ENCODE results near the gene AQP5.
A peak's percentile ranks its signal among the peaks of the same experiment; 100 is the strongest.

Gene AQP5

GRCh38 chr12:49936925-49937324, 24.7 kb upstream of the AQP5 start:
- Histone ChIP-seq H3K4me1 (peaks cover 12% of the 10 kb centered on the region), H3K79me2 (no peaks in the 10 kb centered on the region), H3K27ac (no peak overlapping the region), H2AFZ (no peak overlapping the region), H3K4me2 (ENCODE audit: low read length) (no peak overlapping the region), H3K36me3 (ENCODE audit: control insufficient read depth, insufficient read depth, low read length) (no peaks in the 10 kb centered on the region), H3K4me3 (ENCODE audit: low read depth, low read length) (no peak overlapping the region), H3K9me3 (ENCODE audit: control insufficient read depth, low read length) (no peaks in the 10 kb centered on the region), H3K9ac (no peak overlapping the region), H3K27me3 (ENCODE audit: control insufficient read depth, insufficient read depth, low read length) (no peaks in the 10 kb centered on the region)
- TF ChIP-seq CTCF (IDR thresholded peaks at IDR 0.05) = no peak

DNA sequence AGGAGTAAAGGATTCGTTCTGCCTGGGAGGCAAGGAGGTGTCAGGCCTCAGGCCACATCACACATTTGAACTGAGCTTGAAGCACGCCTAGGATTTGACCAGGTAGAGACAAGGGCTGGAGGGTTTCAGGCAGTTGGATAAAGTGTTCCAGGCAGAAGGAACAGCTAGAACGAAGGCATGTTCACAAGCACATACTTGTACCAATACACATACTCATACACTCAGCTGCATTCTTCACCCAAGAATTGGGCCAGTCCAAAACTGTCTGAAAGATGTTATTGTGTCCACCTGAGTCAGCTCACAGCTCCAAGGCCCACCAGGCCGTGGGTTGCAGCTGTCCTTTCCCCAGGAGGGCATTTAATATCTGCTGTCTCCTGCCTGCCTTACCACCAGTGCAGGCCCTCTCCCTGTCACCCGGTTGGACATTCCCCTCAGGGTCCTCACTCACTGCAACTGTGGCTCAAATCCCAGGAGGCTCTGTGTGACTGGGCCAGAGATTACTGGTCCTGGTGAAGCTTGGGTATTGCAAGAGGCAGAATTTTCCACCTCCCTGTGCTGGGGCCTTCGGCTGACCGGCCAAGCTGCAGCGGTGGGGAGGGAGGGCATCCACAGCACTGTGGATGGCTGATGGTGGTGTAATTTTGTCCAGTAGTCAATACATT, 23.9 kb upstream of the AQP5 start:
- H3K36me3 ChIP-seq (ENCODE audit: control insufficient read depth, insufficient read depth, low read length) = no peaks in the 10 kb centered on the region
- peak overlapping the region; percentile 8 for H2AFZ ChIP-seq
- no peaks in the 10 kb centered on the region for H3K9me3 ChIP-seq (ENCODE audit: control insufficient read depth, low read length)
- no peak for TF ChIP-seq CTCF (IDR thresholded peaks at IDR 0.05)
- no peak overlapping the region for H3K27ac ChIP-seq
- no peak overlapping the region for H3K4me3 ChIP-seq (ENCODE audit: low read depth, low read length)
- no peak overlapping the region for H3K4me2 ChIP-seq (ENCODE audit: low read length)
- no peaks in the 10 kb centered on the region for H3K79me2 ChIP-seq
- peaks cover 16% of the 10 kb centered on the region for H3K4me1 ChIP-seq
- H3K27me3 ChIP-seq (ENCODE audit: control insufficient read depth, insufficient read depth, low read length) = no peaks in the 10 kb centered on the region
- H3K9ac ChIP-seq = no peak overlapping the region

GRCh38 chr12:49939307-49939706, 22.4 kb upstream of the AQP5 start:
- no peak overlapping the region for H2AFZ ChIP-seq
- H3K36me3 ChIP-seq (ENCODE audit: control insufficient read depth, insufficient read depth, low read length) = no peaks in the 10 kb centered on the region
- peaks cover 23% of the 10 kb centered on the region for H3K4me1 ChIP-seq
- H3K79me2 ChIP-seq = no peaks in the 10 kb centered on the region
- no peak for TF ChIP-seq CTCF (IDR thresholded peaks at IDR 0.05)
- H3K9me3 ChIP-seq (ENCODE audit: control insufficient read depth, low read length) = no peaks in the 10 kb centered on the region
- no peak overlapping the region for H3K9ac ChIP-seq
- no peak overlapping the region for H3K4me2 ChIP-seq (ENCODE audit: low read length)
- no peak overlapping the region for H3K27ac ChIP-seq
- H3K4me3 ChIP-seq (ENCODE audit: low read depth, low read length) = no peak overlapping the region
- H3K27me3 ChIP-seq (ENCODE audit: control insufficient read depth, insufficient read depth, low read length) = no peaks in the 10 kb centered on the region

- Histone ChIP-seq H2AFZ (no peak overlapping the region), H3K4me1 (peaks cover 27% of the 10 kb centered on the region), H3K27me3 (ENCODE audit: control insufficient read depth, insufficient read depth, low read length) (no peaks in the 10 kb centered on the region), H3K9ac (no peak overlapping the region), H3K27ac (no peak overlapping the region), H3K79me2 (no peaks in the 10 kb centered on the region), H3K4me2 (ENCODE audit: low read length) (no peak overlapping the region), H3K36me3 (ENCODE audit: control insufficient read depth, insufficient read depth, low read length) (no peaks in the 10 kb centered on the region), H3K4me3 (ENCODE audit: low read depth, low read length) (no peak overlapping the region), H3K9me3 (ENCODE audit: control insufficient read depth, low read length) (no peaks in the 10 kb centered on the region)
- no peak for TF ChIP-seq CTCF (IDR thresholded peaks at IDR 0.05)
These were observed 22.0 kb upstream of the AQP5 start for GRCh38 chr12:49939707-49940106.
